Small intestine (tissue), 7 donors: ENCODE measurements around the gene SPINK1. TPM values are rescaled to one million over a fixed set of nuclear protein-coding genes. Genes with fewer than 3 reads are reported as not detected.
"Not testable (repeated sequence)": the region's sequence is repeated elsewhere in the genome, so short reads cannot be mapped to it uniquely, and the experiment has no call there.

ENCODE experiments used
- DNase-seq, 2 donors: peaks; one replicate each; pipeline versions ENCODE4 v3.0.0 to v3.0.0-alpha.2; 2013
- FAIRE-seq: peaks from 2 replicates; lab custom pipeline; 2012; peaks lifted over from hg19 to GRCh38; lab: Jason Lieb, UNC
- H3K27ac ChIP-seq, 3 donors: one replicate each; pipeline ENCODE4 v1.5.1; 2013; ENCODE audit warnings: low read length in 2 of 3, mild to moderate bottlenecking in 2 of 3, control low read depth in 1 of 3, inconsistent platforms in 1 of 3, low read depth in 1 of 3, moderate library complexity in 1 of 3
- H3K27me3 ChIP-seq, 3 donors: one replicate each; pipeline ENCODE4 v1.6.1; 2013; ENCODE audit warnings: low read length in 3 of 3, inconsistent platforms in 1 of 3; ENCODE audit not compliant: control insufficient read depth in 3 of 3, insufficient read depth in 3 of 3
- H3K36me3 ChIP-seq, 3 donors: one replicate each; pipeline ENCODE4 v1.6.1; 2013; ENCODE audit warnings: low read length in 3 of 3, inconsistent platforms in 1 of 3, low read depth in 1 of 3, mild to moderate bottlenecking in 1 of 3, moderate library complexity in 1 of 3; ENCODE audit not compliant: control insufficient read depth in 3 of 3, insufficient read depth in 2 of 3
- H3K4me1 ChIP-seq, 3 donors: one replicate each; pipeline ENCODE4 v1.6.1; 2013; ENCODE audit warnings: low read length in 2 of 3, inconsistent platforms in 1 of 3, low read depth in 1 of 3, mild to moderate bottlenecking in 1 of 3, moderate library complexity in 1 of 3; ENCODE audit not compliant: control insufficient read depth in 3 of 3, insufficient read depth in 2 of 3
- H3K4me3 ChIP-seq, 3 donors: one replicate each; pipeline ENCODE4 v1.5.1; 2013; ENCODE audit warnings: low read length in 3 of 3, control low read depth in 1 of 3, inconsistent platforms in 1 of 3, low read depth in 1 of 3, mild to moderate bottlenecking in 1 of 3, moderate library complexity in 1 of 3
- H3K9me3 ChIP-seq, 2 donors: one replicate each; pipeline ENCODE4 v1.6.1; 2013; ENCODE audit warnings: low read depth in 1 of 2, low read length in 1 of 2; ENCODE audit not compliant: control insufficient read depth in 2 of 2, insufficient read depth in 1 of 2
- WGBS, 3 donors: extraction: QIAGEN DNeasy Blood & Tissue Kit; methylation state at CpG; one replicate each; pipeline ENCODE4 v1.1.7; 2013; 5-methylcytosine and 5-hydroxymethylcytosine counted together
- polyA plus RNA-seq, 4 donors: library from polyadenylated mRNA; stranded (reverse) in 3 of 4; unstranded in 1 of 4; fragments of 200-250 nt in 3 of 4; fragments of 120-200 nt in 1 of 4; gene quantifications; one replicate each; pipeline versions ENCODE4 v1.2.1 to v1.2.3, GENCODE V29; 2013
- donor health status: healthy with polysubstance abuse.
- donor health status: control.
- donor health status: control.
- donor health status: Bipolar disorder and iron deficiency.
- donor health status: healthy.

The SPINK1 gene
- polyA plus RNA-seq, 4 donors = 258 to 1,597 (median 831) TPM

DNA sequence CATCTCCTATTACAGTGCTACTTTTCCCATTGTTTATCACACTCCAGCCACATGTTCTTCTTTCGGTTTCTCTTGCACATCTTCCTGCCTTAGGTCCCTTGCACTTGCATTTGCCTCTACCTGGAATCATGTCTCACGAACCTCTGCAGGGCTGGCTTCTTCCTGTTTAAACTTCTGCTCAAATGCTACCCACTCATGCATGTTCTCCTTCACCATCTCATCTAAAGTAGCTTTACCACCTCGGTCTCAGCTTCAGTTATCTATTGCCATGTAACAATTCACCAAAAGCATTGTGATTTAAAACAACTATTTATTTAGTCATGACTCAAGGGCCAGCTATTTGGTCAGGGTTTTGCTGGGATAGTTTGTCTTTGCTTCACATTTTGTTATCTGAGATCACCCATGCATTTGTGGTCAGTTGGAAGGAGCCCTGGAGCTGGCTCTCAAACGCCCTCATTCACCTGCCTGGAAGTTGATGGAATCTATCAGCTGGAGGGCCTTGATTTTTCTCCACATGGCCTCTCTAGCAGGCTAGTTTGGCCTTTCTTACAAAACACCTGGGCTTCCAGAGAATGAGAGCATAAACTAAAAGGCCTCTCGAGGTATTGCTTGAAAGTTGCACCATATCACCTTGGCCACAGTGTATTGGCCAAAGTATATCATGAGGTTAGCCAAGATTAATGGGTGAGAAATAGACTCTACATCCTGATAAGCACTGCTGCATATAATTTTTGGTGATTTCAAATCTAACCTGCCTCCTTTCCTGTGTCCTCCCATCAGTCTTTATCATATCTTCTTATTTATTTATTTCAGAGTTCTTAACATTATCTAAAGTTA, 21.4 kb downstream of the SPINK1 start:
- Histone ChIP-seq H3K4me3 (no peak overlapping the region), H3K27ac (no peak overlapping the region), H3K4me1 (no peaks in the 10 kb centered on the region), H3K36me3 (no peaks in the 10 kb centered on the region), H3K9me3 (no peaks in the 10 kb centered on the region), H3K27me3 (no peaks in the 10 kb centered on the region)
- no peak for DNase-seq
- WGBS, 3 donors = 53 to 64% (median 57%) methylated on average over 5 of the region's 5 CpGs
- FAIRE-seq = no peak

DNA sequence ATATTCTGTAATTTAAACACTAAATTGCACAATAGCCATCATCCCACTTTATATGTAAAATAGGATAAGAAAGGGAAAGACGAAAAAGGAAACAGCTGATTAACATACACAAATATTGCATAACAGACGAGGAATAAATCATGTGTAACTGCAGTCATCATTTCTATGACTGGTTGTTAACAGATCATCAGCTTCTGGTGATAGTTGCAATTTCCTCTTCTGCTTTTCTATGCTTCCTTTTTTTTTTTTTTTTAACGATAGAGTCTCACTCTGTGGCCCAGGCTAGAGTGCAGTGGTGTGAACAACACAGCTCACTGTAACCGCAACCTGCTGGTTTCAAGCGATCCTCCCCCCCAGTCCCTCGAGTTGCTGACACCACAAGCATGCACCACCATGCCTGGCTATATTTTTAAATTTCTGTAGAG, 26.4 kb downstream of the SPINK1 start:
- H3K27ac ChIP-seq = no peak overlapping the region
- peak in 1 of 2 donors; percentile 23 for DNase-seq
- WGBS, 3 donors = 50 to 70% (median 52%) methylated on average over 6 of the region's 6 CpGs
- FAIRE-seq = no peak
- H3K36me3 ChIP-seq = no peaks in the 10 kb centered on the region
- no peak overlapping the region for H3K4me3 ChIP-seq
- H3K9me3 ChIP-seq = no peaks in the 10 kb centered on the region
- H3K4me1 ChIP-seq = no peaks in the 10 kb centered on the region
- no peaks in the 10 kb centered on the region for H3K27me3 ChIP-seq

DNA sequence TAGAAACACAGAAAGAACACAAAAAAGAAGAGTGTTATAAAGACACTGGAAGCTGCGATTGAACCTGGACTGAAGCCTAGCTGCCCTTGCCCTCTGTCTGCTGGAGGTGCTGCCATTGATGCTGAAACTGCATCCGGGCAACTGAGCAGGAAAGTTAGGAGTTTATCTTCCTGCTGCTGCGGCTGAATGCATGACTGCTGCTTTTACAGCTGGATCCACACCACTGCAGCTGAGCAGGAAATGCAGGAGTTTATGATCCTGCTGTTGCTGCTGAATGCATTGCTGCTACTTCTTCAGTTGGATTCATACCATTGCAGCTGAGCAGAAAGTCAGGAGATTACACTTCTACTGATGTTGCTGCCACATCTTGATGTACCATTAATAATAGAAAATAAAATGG, 27.1 kb downstream of the SPINK1 start:
- H3K4me3 ChIP-seq = no peak overlapping the region
- H3K36me3 ChIP-seq = no peaks in the 10 kb centered on the region
- H3K4me1 ChIP-seq = no peaks in the 10 kb centered on the region
- no peak overlapping the region for H3K27ac ChIP-seq
- FAIRE-seq = no peak
- H3K9me3 ChIP-seq = no peaks in the 10 kb centered on the region
- no peaks in the 10 kb centered on the region for H3K27me3 ChIP-seq
- DNase-seq = no peak
- 64 to 78% (median 73%) methylated on average over 3 of the region's 3 CpGs for WGBS, 3 donors

DNA sequence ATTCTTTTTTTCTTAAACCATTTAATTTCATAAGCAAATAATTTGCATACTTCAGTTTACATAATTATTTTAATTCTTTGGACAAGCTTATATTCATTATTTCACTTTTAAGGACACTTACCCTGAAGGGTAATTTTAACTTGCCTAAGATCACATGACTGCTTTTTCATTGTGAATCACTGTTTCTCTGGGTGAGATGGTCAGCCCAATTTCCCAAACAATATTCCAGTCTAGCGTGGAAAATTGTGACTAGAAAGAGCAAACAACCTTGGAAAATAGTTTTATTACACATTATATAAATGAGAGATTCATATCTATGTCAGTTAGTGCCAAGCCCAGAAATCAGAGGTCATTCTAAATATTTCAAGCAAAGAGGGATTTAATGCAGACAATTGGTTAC, 27.5 kb downstream of the SPINK1 start:
- FAIRE-seq (no peak), DNase-seq (no peak)
- WGBS, 3 donors = 0 to 25% (median 8%) methylated on average over 1 of the region's 1 CpG
- no peaks in the 10 kb centered on the region for H3K9me3 ChIP-seq
- no peak overlapping the region for H3K27ac ChIP-seq
- no peak overlapping the region for H3K4me3 ChIP-seq
- H3K4me1 ChIP-seq = no peaks in the 10 kb centered on the region
- no peaks in the 10 kb centered on the region for H3K36me3 ChIP-seq
- no peaks in the 10 kb centered on the region for H3K27me3 ChIP-seq

DNA sequence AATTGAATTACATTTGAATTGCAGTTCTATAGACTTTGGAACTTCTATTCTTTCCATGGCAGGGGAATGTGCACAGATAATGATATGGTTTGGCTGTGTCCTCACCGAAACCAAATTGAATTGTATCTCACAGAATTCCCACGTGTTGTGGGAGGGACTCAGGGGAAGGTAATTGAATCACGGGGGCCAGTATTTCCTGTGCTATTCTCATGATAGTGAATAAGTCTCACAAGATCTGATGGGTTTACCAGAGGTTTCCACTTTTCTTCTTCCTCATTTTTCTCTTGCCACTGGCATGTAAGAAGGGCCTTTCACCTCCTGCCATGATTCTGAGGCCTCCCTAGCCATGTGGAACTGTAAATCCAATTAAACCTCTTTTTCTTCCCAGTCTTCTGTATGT, 28.3 kb downstream of the SPINK1 start:
- H3K27ac ChIP-seq, H3K27me3 ChIP-seq, H3K4me3 ChIP-seq, H3K9me3 ChIP-seq, H3K36me3 ChIP-seq, DNase-seq, H3K4me1 ChIP-seq, FAIRE-seq: not testable (repeated sequence)
- WGBS, 3 donors = 57 to 79% (median 73%) methylated on average over 3 of the region's 3 CpGs

DNA sequence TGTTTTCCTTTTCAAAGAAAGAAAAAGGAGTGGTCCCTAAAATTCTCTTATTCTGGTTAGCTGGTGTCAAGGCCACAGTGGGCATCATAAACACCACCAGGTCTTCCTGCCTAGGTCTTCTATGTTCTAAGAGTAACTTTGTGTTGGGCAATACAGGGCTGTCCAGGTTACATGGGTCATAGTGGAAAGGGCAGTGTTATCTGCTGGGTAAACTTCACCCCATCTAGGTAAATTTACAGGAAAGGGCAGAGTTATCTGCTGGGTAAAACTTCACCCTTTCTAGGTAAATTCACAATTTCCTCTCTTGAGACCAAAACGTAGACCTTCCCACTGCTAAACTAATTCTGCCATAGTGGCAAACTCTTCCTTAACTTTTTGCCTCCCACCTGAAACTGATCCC, 30.0 kb downstream of the SPINK1 start:
- no peak for FAIRE-seq
- H3K4me1 ChIP-seq = no peaks in the 10 kb centered on the region
- WGBS, 3 donors = 72 to 83% (median 82%) methylated on average over 1 of the region's 1 CpG

DNA sequence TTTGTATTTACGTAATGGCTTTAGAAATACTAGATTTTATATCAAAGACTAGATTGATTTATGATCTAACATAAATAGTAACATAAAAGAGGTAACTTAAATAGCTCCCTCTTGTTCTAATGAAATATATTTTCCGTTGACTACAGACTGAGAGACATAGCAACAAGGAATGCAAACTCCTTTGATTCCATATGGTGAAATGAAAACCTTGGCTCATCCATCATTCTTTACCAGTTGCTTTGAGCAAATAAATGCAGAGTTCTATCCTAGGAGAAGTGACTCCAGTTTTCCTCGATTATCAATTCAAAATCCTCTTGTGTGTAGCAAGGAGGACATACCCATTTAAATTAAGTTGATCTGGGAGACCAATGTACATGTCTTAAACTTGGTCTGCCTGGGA, 31.0 kb downstream of the SPINK1 start:
- H3K27me3 ChIP-seq = peaks cover 0 to 2% (median 0%) of the 10 kb centered on the region in 3 donors
- 84 to 88% (median 86%) methylated on average over 3 of the region's 3 CpGs for WGBS, 3 donors
- FAIRE-seq (no peak), DNase-seq (no peak)
- H3K4me1 ChIP-seq = no peaks in the 10 kb centered on the region
- H3K27ac ChIP-seq = no peak overlapping the region
- H3K4me3 ChIP-seq = no peak overlapping the region
- no peaks in the 10 kb centered on the region for H3K9me3 ChIP-seq
- no peaks in the 10 kb centered on the region for H3K36me3 ChIP-seq

More for the DNA sequence above, 30.0 kb downstream of the SPINK1 start:
- Histone ChIP-seq H3K4me3 (no peak overlapping the region), H3K36me3 (no peaks in the 10 kb centered on the region), H3K27ac (no peak overlapping the region), H3K9me3 (no peaks in the 10 kb centered on the region), H3K27me3 (peaks cover 0 to 2% (median 0%) of the 10 kb centered on the region in 3 donors)
- DNase-seq = no peak

DNA sequence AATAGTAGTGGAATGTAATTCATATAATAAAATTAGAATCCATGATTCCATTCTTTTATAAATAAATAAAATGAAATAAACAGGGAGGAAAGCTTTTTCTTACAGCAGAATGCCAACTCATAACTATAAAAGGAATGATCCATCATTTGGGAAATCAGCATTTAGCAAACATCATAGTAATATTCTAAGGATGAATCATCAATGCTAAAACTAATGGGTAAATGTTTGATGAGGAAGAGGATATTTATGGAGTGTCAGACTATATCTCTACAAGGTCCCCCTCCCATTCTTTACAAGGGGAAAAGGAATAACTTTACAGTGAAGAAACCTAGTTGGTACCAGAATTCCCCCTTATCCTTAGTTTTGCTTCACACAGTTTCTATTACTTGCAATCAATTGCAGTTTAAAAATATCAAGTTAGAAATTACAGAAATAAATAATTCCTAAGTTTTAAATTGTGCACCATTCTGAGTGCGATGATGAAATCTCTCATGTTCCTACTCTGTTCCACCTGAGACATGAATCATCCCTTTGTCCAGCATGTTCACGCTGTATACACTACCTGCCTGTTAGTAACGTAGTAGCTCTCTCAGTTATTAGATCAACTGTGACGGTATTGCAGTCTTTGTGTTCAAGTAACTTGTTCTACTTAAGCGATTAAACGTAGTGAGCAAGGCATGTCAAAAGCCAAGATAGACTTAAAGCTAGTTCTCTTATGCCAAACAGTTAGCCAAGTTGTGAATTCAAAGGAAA, 34.7 kb downstream of the SPINK1 start:
- Histone ChIP-seq H3K4me1 (no peaks in the 10 kb centered on the region), H3K27ac (no peak overlapping the region), H3K4me3 (no peak overlapping the region), H3K27me3 (peaks cover 0 to 2% (median 0%) of the 10 kb centered on the region in 3 donors), H3K36me3 (no peaks in the 10 kb centered on the region), H3K9me3 (no peaks in the 10 kb centered on the region)
- DNase-seq (no peak), FAIRE-seq (no peak)
- WGBS, 3 donors = 77 to 79% (median 78%) methylated on average over 6 of the region's 6 CpGs
